A673 (cell line): ENCODE measurements around the gene NEGR1. TPM values are rescaled to one million over a fixed set of nuclear protein-coding genes. Genes with fewer than 3 reads are reported as not detected.

Source experiments
- BruUV-seq: library from RNA; stranded (reverse); fragments of 400-500 nt; replicated peaks from 2 replicates; lab custom pipeline; 2021; lab: Mats Ljungman, UMichigan
- CTCF ChIA-PET: fragments of 300-600 bp; sonication (Branson Sonifier 250); formaldehyde crosslinking; loops from one replicate; lab custom pipeline; 2022; ENCODE audit warnings: antibody characterized with exemption; lab: Charles Lee
- POLR2A ChIA-PET: fragments of 300-600 bp; sonication (Branson Sonifier 250); formaldehyde crosslinking; loops from one replicate; lab custom pipeline; 2022; ENCODE audit warnings: antibody characterized with exemption; ENCODE audit not compliant: low non-redundant PET; lab: Charles Lee
- DNase-seq: peaks from one replicate; pipeline ENCODE4 v3.0.0-alpha.2; 2015; ENCODE audit warnings: low spot score
- H3K27ac ChIP-seq: fragments of 200-600 bp; sonication (generic); 2 replicates; pipeline ENCODE4 v1.5.1; 2016; ENCODE audit warnings: mixed run types, low read depth, mild to moderate bottlenecking, mixed read lengths, antibody characterized with exemption, low read length; ENCODE audit not compliant: poor library complexity, severe bottlenecking
- H3K27me3 ChIP-seq: fragments of 200-600 bp; sonication (generic); replicated peaks from 2 replicates; pipeline ENCODE4 v1.6.1; 2017; ENCODE audit warnings: mixed run types, low read depth, mild to moderate bottlenecking, mixed read lengths, antibody characterized with exemption, low read length; ENCODE audit not compliant: insufficient read depth, poor library complexity
- H3K36me3 ChIP-seq: fragments of 200-600 bp; sonication (generic); 2 replicates; pipeline ENCODE4 v1.6.1; 2016; ENCODE audit warnings: mixed run types, mild to moderate bottlenecking, mixed read lengths, antibody characterized with exemption, low read length; ENCODE audit not compliant: insufficient read depth, poor library complexity, severe bottlenecking
- H3K4me1 ChIP-seq: fragments of 200-600 bp; sonication (generic); 2 replicates; pipeline ENCODE4 v1.6.1; 2017; ENCODE audit warnings: mixed run types, mild to moderate bottlenecking, mixed read lengths, antibody characterized with exemption, low read length; ENCODE audit not compliant: insufficient read depth, poor library complexity, severe bottlenecking
- H3K4me3 ChIP-seq: fragments of 200-600 bp; sonication (generic); 2 replicates; pipeline ENCODE4 v1.5.1; 2016; ENCODE audit warnings: low read depth, mixed run types, mild to moderate bottlenecking, mixed read lengths, low read length; ENCODE audit not compliant: poor library complexity, severe bottlenecking
- H3K9me3 ChIP-seq: fragments of 200-600 bp; sonication (generic); 2 replicates; pipeline ENCODE4 v1.6.1; 2016; ENCODE audit warnings: mixed run types, low read depth, mild to moderate bottlenecking, mixed read lengths, antibody characterized with exemption, low read length; ENCODE audit not compliant: poor library complexity, severe bottlenecking
- CTCF ChIP-seq: fragments of 300-800, 200-600 bp; sonication (generic); conservative IDR thresholded peaks from 2 replicates; pipeline ENCODE4 v1.5.1; 2017; ENCODE audit warnings: low read depth, mild to moderate bottlenecking, antibody characterized with exemption, low read length, moderate library complexity, mixed read lengths
- EZH2 ChIP-seq: fragments of 200-600 bp; sonication (generic); IDR thresholded peaks from 2 replicates; pipeline ENCODE4 v1.6.1; 2017; ENCODE audit warnings: borderline replicate concordance, low read depth, mild to moderate bottlenecking, mixed read lengths, antibody characterized with exemption, low read length; ENCODE audit not compliant: poor library complexity, severe bottlenecking
- intact Hi-C: fragments of 100-400 bp; cut with micrococcal nuclease; formaldehyde crosslinking; loops from one replicate; pipeline ENCODE4 v1.10.0; 2022; ENCODE audit not compliant: unreplicated experiment
- total RNA-seq: library from RNA; stranded (reverse); gene quantifications from 2 replicates; pipeline ENCODE4 v1.2.3, GENCODE V29; 2021

Gene NEGR1
- total RNA-seq, 1 experiment from 2014 or later = 7.6 TPM

GRCh38 chr1:71829346-71829745, 453.0 kb downstream of the NEGR1 start:
- intact Hi-C loops = no loop called here
- H3K36me3 ChIP-seq = no peaks in the 10 kb centered on the region

GRCh38 chr1:71828431-71829012, 453.8 kb downstream of the NEGR1 start:
- TF ChIP-seq EZH2 (no peak), CTCF (no peak)
- no peak for DNase-seq
- POLR2A ChIA-PET = no interaction called here
- Histone ChIP-seq H3K27me3 (no peaks in the 10 kb centered on the region), H3K36me3 (no peaks in the 10 kb centered on the region), H3K4me3 (no peak overlapping the region), H3K9me3 (no peaks in the 10 kb centered on the region), H3K27ac (no peak overlapping the region), H3K4me1 (no peaks in the 10 kb centered on the region)
- CTCF ChIA-PET = interaction anchor here (0.6 kb wide), 1 partner anchor 334 kb away, joined by 5 read pairs; no protein-coding TSS in a partner anchor
- intact Hi-C loops = no loop called here
- BruUV-seq = no TSS peak

More at GRCh38 chr1:71829346-71829745, 453.0 kb downstream of the NEGR1 start:
- H3K27ac ChIP-seq = no peak overlapping the region
- H3K4me1 ChIP-seq = no peaks in the 10 kb centered on the region
- BruUV-seq = no TSS peak
- CTCF ChIA-PET = no interaction called here
- H3K9me3 ChIP-seq = no peaks in the 10 kb centered on the region
- no peak for TF ChIP-seq EZH2
- DNase-seq = no peak
- no peaks in the 10 kb centered on the region for H3K27me3 ChIP-seq
- POLR2A ChIA-PET = no interaction called here
- no peak overlapping the region for H3K4me3 ChIP-seq

GRCh38 chr1:71823708-71824305, 458.5 kb downstream of the NEGR1 start:
- no peak overlapping the region for H3K27ac ChIP-seq
- no peaks in the 10 kb centered on the region for H3K4me1 ChIP-seq
- intact Hi-C loops = no loop called here
- H3K36me3 ChIP-seq = no peaks in the 10 kb centered on the region
- CTCF ChIA-PET = no interaction called here
- no peak overlapping the region for H3K4me3 ChIP-seq
- POLR2A ChIA-PET = no interaction called here
- no peak for TF ChIP-seq EZH2
- no peak for TF ChIP-seq CTCF
- no peaks in the 10 kb centered on the region for H3K27me3 ChIP-seq
- DNase-seq = no peak
- BruUV-seq = no TSS peak
- H3K9me3 ChIP-seq = no peaks in the 10 kb centered on the region
